Measurements from ENCODE around the gene ACTN4. TPM values are rescaled to one million over a fixed set of nuclear protein-coding genes. Genes with fewer than 3 reads are reported as not detected.

Gene ACTN4
- total RNA-seq, 2 experiments from 2014 or later: 532 to 534 TPM

DNA sequence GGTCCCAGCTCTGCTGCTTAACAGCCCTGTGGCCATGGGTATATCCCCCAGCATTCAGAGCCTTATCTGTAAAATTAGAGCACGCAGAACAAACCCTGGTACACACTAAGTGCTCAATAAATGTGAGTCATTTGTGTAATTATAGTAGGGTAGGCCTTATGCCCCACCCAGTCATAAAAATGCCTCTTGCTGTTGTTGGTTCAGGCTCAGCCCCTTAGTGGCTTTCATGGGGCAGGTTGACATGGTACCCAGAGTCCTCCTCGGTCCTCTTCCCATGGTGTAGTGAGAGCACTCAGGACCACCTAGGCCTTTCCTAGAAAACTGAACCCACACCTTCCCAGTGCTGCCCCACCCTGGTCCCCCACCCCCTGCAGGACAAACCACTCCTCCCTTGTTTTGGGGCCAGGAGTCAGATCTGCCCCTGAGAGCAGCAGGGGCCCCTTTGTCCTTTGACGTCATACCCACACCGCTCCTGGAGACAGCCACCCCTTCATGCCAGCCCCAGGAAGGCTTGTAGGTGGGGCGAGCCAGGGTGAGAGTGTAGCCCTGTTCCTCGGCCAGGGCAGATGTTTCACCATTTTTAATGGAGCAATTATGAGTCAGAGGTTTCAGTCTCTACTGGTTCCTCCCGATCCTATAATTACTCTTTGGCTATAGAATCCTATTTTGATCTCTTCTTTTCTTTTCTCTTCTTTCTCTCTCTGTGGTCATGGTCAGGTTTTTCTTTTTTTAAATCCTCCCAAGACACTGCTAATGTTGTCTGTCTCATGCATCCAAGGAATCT lies 36.8 kb downstream of the ACTN4 start:
- peaks cover 4% of the 10 kb centered on the region for H3K9me3 Mint-ChIP-seq
- ChIA-PET CTCF (interaction anchor here (0.8 to 2.2 kb wide), 3 partner anchors 9 to 246 kb away, joined by 3 to 11 read pairs (median 4); partner anchors contain the start of genes MRPS12 and SARS2), POLR2A (interaction anchor here (1.0 to 4.1 kb wide), 6 partner anchors 9 to 67 kb away, joined by 3 to 34 read pairs (median 6); partner anchors contain the start of genes ACTN4 and MAP4K1)
- peaks cover 60% of the 10 kb centered on the region for H3K36me3 Mint-ChIP-seq (ENCODE audit: low read depth)
- peak overlapping the region; percentile 50 for H3K4me3 Mint-ChIP-seq
- DNase-seq: peak; percentile 74
- no peaks in the 10 kb centered on the region for H3K27me3 Mint-ChIP-seq
- H3K27ac Mint-ChIP-seq: peak overlapping the region; percentile 95
- H3K4me1 Mint-ChIP-seq: peaks cover 98% of the 10 kb centered on the region

DNA sequence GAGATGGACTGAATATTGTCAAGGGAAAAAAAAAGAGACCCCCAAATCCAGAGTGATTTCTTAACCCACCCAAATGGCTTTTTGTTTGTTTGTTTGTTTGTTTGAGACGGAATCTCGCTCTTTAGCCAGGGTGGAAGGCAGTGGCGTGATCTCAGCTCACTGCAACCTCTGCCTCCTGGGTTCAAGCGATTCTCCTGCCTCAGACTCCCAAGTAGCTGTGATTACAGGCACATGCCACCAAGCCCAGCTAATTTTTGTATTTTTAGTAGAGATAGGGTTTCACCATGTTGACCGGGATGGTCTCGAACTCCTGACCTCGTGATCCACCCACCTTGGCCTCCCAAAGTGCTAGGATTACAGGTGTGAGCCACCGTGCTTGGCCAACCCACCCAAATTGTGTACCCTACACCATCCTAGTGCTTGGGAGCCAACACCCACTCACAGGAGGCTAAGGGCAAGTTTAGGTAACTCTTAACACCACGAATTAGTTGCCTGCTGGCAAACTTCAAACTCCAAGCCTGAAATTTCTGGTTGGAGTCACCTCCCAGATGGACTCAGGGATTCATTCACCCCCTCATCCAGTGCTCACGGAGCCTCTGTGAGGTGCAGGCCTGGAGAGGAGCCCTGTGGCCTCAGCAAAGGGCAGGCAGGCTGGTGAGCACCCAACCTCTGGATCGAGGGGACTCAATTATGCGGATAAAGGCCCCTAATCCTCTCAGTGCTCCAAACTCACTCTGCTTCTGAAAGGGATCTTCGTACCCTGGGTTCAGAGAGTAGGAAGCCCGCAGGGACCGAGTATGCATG lies 37.6 kb downstream of the ACTN4 start:
- DNase-seq: no peak
- Mint-ChIP-seq H3K36me3 (ENCODE audit: low read depth) (peaks cover 61% of the 10 kb centered on the region), H3K9me3 (peaks cover 4% of the 10 kb centered on the region), H3K27me3 (no peaks in the 10 kb centered on the region), H3K4me1 (peaks cover 95% of the 10 kb centered on the region), H3K4me3 (peak overlapping the region; percentile 50), H3K27ac (peak overlapping the region; percentile 95)
- POLR2A ChIA-PET: interaction anchor here (0.7 to 2.4 kb wide), 3 partner anchors 9 to 21 kb away, joined by 3 to 11 read pairs (median 3); no protein-coding TSS in a partner anchor
- CTCF ChIA-PET: interaction anchor here (0.8 to 2.0 kb wide), 2 partner anchors 8 to 38 kb away, joined by 4 to 8 read pairs; partner anchors contain the start of gene ACTN4

DNA sequence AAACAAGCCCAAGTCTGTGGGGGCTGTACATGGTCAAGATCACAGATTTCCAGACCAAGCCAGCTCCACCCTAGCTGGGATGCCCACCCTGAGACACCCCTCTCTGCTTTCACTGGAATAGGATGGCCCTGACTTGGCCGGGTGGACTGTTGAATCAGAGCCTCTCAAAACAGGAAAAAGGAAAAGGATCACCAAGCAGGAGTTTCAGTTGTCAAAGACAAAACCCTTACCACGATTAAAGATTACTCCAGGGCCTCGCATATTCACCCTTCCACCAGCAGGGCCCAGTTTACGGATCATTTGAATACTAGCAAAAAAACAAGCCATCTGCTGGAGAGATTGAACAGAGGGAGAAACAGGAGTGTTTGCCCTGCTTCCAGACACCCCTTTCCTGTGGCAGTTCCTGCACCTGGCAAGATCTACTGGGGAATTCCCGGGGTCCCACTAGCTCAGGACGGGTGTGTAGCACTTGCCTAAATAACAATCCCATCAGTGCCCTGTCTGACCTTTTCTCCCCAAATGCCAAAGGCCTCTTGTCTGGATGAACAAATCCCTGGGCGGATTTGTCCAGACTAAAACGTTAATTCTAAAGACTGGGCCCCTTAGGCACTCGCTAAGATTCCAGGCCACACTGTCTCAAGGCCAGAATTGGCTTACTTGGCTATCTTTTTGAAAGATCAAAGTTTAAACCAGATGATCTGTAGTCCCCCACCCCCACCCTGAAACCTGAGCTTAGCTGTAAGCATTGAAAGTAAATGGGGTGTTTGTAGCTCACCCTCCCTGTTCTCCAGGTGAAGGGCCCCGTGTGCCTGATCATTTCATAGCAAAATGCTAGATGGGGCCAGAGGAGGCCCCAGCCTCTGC lies 38.4 kb downstream of the ACTN4 start:
- Mint-ChIP-seq H3K36me3 (ENCODE audit: low read depth) (peaks cover 64% of the 10 kb centered on the region), H3K4me3 (peak overlapping the region; percentile 45), H3K27ac (peak overlapping the region; percentile 95), H3K9me3 (peaks cover 4% of the 10 kb centered on the region), H3K4me1 (peaks cover 94% of the 10 kb centered on the region), H3K27me3 (no peaks in the 10 kb centered on the region)
- DNase-seq: peak; percentile 42
- ChIA-PET CTCF (interaction anchor here (0.6 to 2.0 kb wide), 9 partner anchors 9 to 550 kb away, joined by 3 to 8 read pairs (median 5); partner anchors contain the start of genes ACTN4, FAM98C, MRPS12 and SARS2), POLR2A (interaction anchor here (0.7 to 1.6 kb wide), 6 partner anchors 9 to 128 kb away, joined by 3 to 12 read pairs (median 3); no protein-coding TSS in a partner anchor)

DNA sequence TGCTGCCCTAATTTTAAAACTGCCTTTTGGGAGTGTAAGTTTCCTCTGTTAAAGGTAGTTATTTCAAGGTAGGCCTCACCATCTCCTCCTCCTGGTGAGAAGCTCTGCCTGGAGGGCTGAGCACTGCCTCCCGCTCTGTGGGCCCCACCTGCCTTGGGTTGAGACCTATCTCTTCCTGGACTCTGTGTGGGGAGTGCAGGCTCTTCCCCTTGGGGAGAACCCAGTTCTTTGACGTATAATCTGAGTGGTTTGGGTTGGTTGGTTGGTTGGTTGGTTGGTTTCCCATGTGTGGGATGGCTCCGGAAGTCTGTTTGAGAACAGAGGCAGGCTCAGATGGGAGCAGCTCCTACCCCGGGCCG lies 39.1 kb downstream of the ACTN4 start:
- H3K27me3 Mint-ChIP-seq: no peaks in the 10 kb centered on the region
- CTCF ChIA-PET: interaction anchor here (0.7 to 2.0 kb wide), 8 partner anchors 10 to 284 kb away, joined by 3 to 8 read pairs (median 5); partner anchors contain the start of genes ACTN4, FAM98C, MRPS12 and SARS2

DNA sequence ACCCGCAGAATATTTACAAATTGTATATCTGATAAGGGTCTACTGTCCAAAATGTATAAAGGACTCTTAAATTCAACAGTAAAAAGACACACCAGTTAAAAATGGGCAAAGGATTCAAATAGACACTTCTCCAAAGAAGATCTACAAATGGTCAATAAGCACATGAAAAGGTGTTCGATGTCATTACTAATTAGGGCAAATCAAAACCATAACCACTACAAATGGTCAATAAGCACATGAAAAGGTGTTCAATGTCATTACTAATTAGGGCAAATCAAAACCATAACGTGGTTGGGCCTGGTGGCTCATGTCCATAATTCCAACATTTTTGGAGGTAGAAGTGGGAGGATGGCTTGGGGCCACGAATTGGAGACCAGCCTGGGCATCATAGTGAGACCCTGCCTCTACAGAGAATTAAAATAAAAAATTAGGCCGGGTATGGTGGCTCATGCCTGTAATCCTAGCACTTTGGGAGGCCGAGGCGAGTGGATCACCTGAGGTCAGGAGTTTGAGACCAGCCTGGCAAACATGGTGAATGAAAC lies 40.5 kb downstream of the ACTN4 start:
- POLR2A ChIA-PET: no interaction called here
- no peaks in the 10 kb centered on the region for H3K27me3 Mint-ChIP-seq
- H3K27ac Mint-ChIP-seq: no peak overlapping the region
- H3K36me3 Mint-ChIP-seq (ENCODE audit: low read depth): peaks cover 52% of the 10 kb centered on the region
- H3K9me3 Mint-ChIP-seq: no peaks in the 10 kb centered on the region
- no peak for DNase-seq
- CTCF ChIA-PET: interaction anchor here (0.5 to 2.0 kb wide), 3 partner anchors 15 to 278 kb away, joined by 3 to 4 read pairs (median 4); no protein-coding TSS in a partner anchor
- peaks cover 95% of the 10 kb centered on the region for H3K4me1 Mint-ChIP-seq
- no peak overlapping the region for H3K4me3 Mint-ChIP-seq

More for the DNA sequence above, 39.1 kb downstream of the ACTN4 start:
- Mint-ChIP-seq H3K27ac (peak overlapping the region; percentile 95), H3K9me3 (peaks cover 4% of the 10 kb centered on the region), H3K4me3 (peak overlapping the region; percentile 45), H3K36me3 (ENCODE audit: low read depth) (peaks cover 60% of the 10 kb centered on the region), H3K4me1 (peaks cover 94% of the 10 kb centered on the region)
- DNase-seq: peak; percentile 61
- POLR2A ChIA-PET: interaction anchor here (0.8 to 1.6 kb wide), 5 partner anchors 10 to 129 kb away, joined by 3 to 12 read pairs (median 3); no protein-coding TSS in a partner anchor

DNA sequence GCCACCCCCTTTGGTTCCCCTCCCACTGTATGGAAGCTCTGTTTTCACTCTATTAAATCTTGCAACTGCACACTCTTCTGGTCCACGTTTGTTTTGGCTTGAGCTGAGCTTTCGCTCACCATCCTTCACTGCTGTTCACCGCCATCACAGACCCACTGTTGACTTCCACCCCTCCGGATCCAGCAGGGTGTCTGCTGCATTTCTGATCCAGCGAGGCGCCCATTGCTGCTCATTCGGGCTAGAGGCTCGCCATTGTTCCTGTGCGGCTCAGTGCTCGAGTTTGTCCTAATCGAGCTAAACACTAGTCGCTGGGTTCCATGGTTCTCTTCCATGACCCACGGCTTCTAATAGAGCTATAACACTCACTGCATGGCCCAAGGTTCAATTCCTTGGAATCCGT lies 42.7 kb downstream of the ACTN4 start:
- Mint-ChIP-seq H3K36me3 (ENCODE audit: low read depth) (peaks cover 57% of the 10 kb centered on the region), H3K4me3 (no peak overlapping the region), H3K4me1 (peaks cover 95% of the 10 kb centered on the region), H3K9me3 (no peaks in the 10 kb centered on the region), H3K27ac (no peak overlapping the region), H3K27me3 (no peaks in the 10 kb centered on the region)
- DNase-seq: no peak
- POLR2A ChIA-PET: interaction anchor here (0.5 to 4.6 kb wide), 5 partner anchors 8 to 196 kb away, joined by 3 to 18 read pairs (median 3); partner anchors contain the start of gene ACTN4
- CTCF ChIA-PET: interaction anchor here (0.9 to 1.1 kb wide), 2 partner anchors 21 to 175 kb away, joined by 3 read pairs; no protein-coding TSS in a partner anchor

DNA sequence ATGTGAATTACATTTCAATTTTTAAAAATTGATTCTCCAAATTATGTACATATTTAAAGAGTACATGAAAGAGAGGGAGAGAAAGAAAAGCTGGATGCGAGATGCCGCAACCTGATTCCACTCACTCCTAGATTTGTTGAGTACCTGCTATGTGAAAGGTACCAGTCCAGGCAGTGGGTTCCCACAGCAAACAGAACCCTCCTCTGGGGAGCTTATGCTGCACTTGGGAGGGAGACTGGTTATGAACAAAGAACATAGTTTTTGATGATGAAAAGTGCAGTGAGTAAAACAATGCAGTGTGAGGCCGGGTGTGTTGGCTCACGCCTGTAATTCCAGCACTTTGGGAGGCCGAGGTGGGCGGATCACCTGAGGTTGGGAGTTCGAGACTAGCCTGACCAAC lies 43.4 kb downstream of the ACTN4 start:
- ChIA-PET POLR2A (interaction anchor here (0.9 to 4.6 kb wide), 5 partner anchors 9 to 288 kb away, joined by 3 to 18 read pairs (median 4); partner anchors contain the start of genes ACTN4 and FAM98C), CTCF (interaction anchor here (1.1 to 1.5 kb wide), 3 partner anchors 16 to 176 kb away, joined by 3 to 4 read pairs (median 3); partner anchors contain the start of gene ACTN4)
- no peak for DNase-seq
- no peaks in the 10 kb centered on the region for H3K27me3 Mint-ChIP-seq
- no peaks in the 10 kb centered on the region for H3K9me3 Mint-ChIP-seq
- peaks cover 95% of the 10 kb centered on the region for H3K4me1 Mint-ChIP-seq
- H3K27ac Mint-ChIP-seq: peak overlapping the region; percentile 91
- peaks cover 60% of the 10 kb centered on the region for H3K36me3 Mint-ChIP-seq (ENCODE audit: low read depth)
- H3K4me3 Mint-ChIP-seq: no peak overlapping the region

DNA sequence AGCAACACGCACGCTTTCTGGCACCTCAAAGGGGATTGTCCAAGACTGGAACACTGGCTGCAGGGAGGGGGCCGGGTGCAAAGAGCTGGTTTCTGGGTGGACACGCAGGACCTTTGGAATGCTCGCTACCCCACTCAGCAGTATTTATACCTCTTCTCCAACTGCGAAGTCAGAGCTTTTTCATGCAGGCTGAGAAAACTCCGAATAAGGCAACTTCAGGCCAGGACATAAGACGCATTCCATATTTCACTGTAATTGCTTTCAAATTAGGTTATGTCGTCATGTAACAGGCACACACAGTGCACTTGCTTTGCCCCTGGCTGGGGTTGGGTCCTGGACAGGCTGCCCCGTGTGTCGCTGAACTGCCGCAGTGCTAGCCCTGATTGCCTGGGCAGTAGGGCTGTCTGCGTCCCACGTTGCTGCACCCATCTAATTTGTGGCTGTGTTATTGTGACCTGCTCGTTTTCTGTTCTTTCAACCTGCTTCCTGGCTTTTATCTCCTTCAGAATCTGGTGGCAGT lies 44.5 kb downstream of the ACTN4 start:
- no peak overlapping the region for H3K4me3 Mint-ChIP-seq
- peak overlapping the region; percentile 91 for H3K27ac Mint-ChIP-seq
- no peak for DNase-seq
- H3K36me3 Mint-ChIP-seq (ENCODE audit: low read depth): peaks cover 64% of the 10 kb centered on the region
- ChIA-PET CTCF (interaction anchor here (1.2 to 1.5 kb wide), 2 partner anchors 17 to 45 kb away, joined by 3 to 4 read pairs; partner anchors contain the start of gene ACTN4), POLR2A (interaction anchor here (1.0 to 4.6 kb wide), 5 partner anchors 10 to 289 kb away, joined by 4 to 18 read pairs (median 5); partner anchors contain the start of genes ACTN4 and FAM98C)
- no peaks in the 10 kb centered on the region for H3K27me3 Mint-ChIP-seq
- H3K4me1 Mint-ChIP-seq: peaks cover 95% of the 10 kb centered on the region
- no peaks in the 10 kb centered on the region for H3K9me3 Mint-ChIP-seq

DNA sequence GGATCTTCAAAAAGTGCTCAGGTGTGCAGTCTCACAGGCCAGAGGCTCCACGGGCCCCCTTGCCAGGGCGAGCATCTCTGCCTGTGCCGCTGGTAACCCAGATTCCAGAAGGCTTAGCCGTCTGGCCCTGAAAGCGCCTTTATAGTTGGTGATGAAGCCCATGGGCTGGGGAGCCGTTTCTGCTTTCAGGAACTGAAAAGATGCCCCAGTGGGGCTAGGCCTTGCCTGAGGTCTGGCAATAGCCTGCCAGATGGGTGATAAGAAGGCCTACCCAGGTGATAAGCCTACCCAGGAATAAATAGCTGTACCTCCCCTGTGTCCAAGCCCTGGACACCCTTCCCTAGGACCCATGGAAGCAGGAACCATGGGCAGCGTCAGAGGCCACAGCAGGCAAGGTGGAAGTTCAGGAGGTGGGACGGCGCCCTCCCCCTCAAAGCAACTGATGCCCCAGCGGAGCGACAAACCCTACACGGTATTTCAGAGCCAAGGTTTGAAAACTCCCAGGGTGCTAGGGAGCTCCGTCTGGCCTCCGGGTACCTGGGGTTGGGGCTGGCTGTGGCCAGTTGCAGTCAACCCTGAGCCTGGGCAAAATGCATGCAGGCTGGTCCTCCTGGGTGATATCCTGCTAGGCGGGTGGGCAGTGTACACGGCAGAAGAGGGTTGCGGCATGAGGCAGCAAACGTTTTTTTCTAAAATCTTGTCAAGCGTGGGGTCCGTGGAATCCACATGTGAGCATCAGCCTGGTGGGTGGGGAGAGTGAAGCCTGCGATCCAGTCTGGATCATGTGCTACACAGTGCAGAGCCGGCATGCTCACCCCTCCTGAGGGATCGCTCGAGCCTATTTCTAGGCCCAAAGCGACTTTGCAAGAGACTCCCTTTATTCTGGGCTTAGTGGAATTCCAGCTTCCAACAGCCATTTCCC lies 45.3 kb downstream of the ACTN4 start:
- ChIA-PET POLR2A (interaction anchor here (0.9 to 4.6 kb wide), 11 partner anchors 9 to 290 kb away, joined by 3 to 18 read pairs (median 5); partner anchors contain the start of genes ACTN4 and FAM98C), CTCF (interaction anchor here (0.5 to 2.0 kb wide), 7 partner anchors 8 to 236 kb away, joined by 3 to 11 read pairs (median 4); partner anchors contain the start of gene ACTN4)
- Mint-ChIP-seq H3K4me3 (peak overlapping the region; percentile 23), H3K4me1 (peaks cover 95% of the 10 kb centered on the region), H3K9me3 (no peaks in the 10 kb centered on the region), H3K27ac (peak overlapping the region; percentile 91), H3K36me3 (ENCODE audit: low read depth) (peaks cover 61% of the 10 kb centered on the region), H3K27me3 (no peaks in the 10 kb centered on the region)
- DNase-seq: no peak
